Fibroblast of lung (primary cell): ENCODE measurements around the gene GAGE12J.

Source experiments
- CTCF ChIP-seq, 2 donors: IDR thresholded peaks in 1 of 2; conservative IDR thresholded peaks in 1 of 2; 1 replicate in 1 of 2; 2 replicates in 1 of 2; pipeline ENCODE4 v1.5.1; 2011 to 2012; ENCODE audit warnings: low read length in 2 of 2, control low read depth in 1 of 2, inconsistent platforms in 1 of 2, low read depth in 1 of 2, mild to moderate bottlenecking in 1 of 2
- EZH2 ChIP-seq: IDR thresholded peaks from 2 replicates; pipeline ENCODE4 v1.5.1; 2012; ENCODE audit warnings: low read length, control low read depth, mild to moderate bottlenecking; ENCODE audit errors: missing control alignments

DNA sequence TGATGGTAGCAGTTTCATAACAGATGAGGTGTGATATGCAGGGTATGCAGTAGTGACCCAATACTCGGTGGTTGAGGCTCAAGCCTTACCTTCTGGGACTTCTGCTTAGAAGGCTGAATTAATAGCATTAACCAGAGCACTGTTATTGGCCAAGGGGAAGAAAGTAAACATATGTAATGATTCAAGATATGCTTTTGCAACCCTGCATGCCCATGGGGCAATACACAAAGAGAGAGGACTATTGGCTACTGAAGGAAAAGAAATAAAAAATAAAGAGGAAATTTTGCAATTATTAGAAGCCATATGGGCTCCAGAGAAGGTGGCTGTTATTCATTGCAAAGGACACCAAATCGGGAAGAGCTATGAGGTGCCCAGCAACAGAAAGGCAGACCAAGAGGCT, 9.7 kb upstream of the GAGE12J start:
- TF ChIP-seq CTCF (conservative IDR thresholded peaks at IDR 0.05 in 1 of 2, IDR thresholded peaks at IDR 0.05 in 1 of 2; ENCODE audit: low read depth in 1 of 2, low read length in 2 of 2) (no peak), EZH2 (no peak)
